Endodermal cell (in vitro differentiated cells): ENCODE measurements around the gene SLC7A11. TPM values are rescaled to one million over a fixed set of nuclear protein-coding genes. Genes with fewer than 3 reads are reported as not detected.

ENCODE experiments used
- DNase-seq: peaks from one replicate; pipeline ENCODE4 v3.0.0-alpha.2; 2017
- H3K27ac ChIP-seq: 2 replicates; pipeline ENCODE4 v1.5.1; 2013; ENCODE audit warnings: mild to moderate bottlenecking, low read depth, low read length, moderate library complexity
- H3K27me3 ChIP-seq: 2 replicates; pipeline ENCODE4 v1.6.1; 2013; ENCODE audit warnings: mild to moderate bottlenecking, low read length, moderate library complexity; ENCODE audit not compliant: insufficient read depth, control insufficient read depth, poor library complexity, severe bottlenecking
- H3K36me3 ChIP-seq: 2 replicates; pipeline ENCODE4 v1.7.0; 2013; ENCODE audit warnings: mild to moderate bottlenecking, low read length, moderate library complexity; ENCODE audit not compliant: control insufficient read depth, insufficient read depth
- H3K4me1 ChIP-seq: one replicate; pipeline ENCODE4 v1.7.0; 2013; ENCODE audit warnings: low read length; ENCODE audit not compliant: control insufficient read depth, insufficient read depth
- H3K4me3 ChIP-seq: 2 replicates; pipeline ENCODE4 v1.5.1; 2013; ENCODE audit warnings: mild to moderate bottlenecking, low read length, moderate library complexity
- H3K9ac ChIP-seq: 2 replicates; pipeline ENCODE4 v1.6.1; 2013; ENCODE audit warnings: mild to moderate bottlenecking, low read length, moderate library complexity; ENCODE audit not compliant: poor library complexity, severe bottlenecking; ENCODE audit errors: extremely low read depth
- H3K9me3 ChIP-seq: 2 replicates; pipeline ENCODE4 v1.6.1; 2013; ENCODE audit warnings: mild to moderate bottlenecking, low read length, moderate library complexity; ENCODE audit not compliant: control insufficient read depth
- H3K27ac Mint-ChIP-seq: 2 replicates; pipeline ENCODE4 v1.8.0; 2020; ENCODE audit warnings: mixed read lengths
- H3K27me3 Mint-ChIP-seq: 2 replicates; pipeline ENCODE4 v1.8.0; 2021; ENCODE audit warnings: mild to moderate bottlenecking, mixed read lengths; ENCODE audit not compliant: insufficient read depth
- H3K36me3 Mint-ChIP-seq: 2 replicates; pipeline ENCODE4 v1.8.0; 2020; ENCODE audit warnings: low read depth, mixed read lengths
- H3K4me1 Mint-ChIP-seq: 2 replicates; pipeline ENCODE4 v1.8.0; 2020; ENCODE audit warnings: mixed read lengths
- H3K4me3 Mint-ChIP-seq: 2 replicates; pipeline ENCODE4 v1.8.0; 2020; ENCODE audit warnings: mild to moderate bottlenecking, moderate library complexity, mixed read lengths
- H3K9me3 Mint-ChIP-seq: 2 replicates; pipeline ENCODE4 v1.8.0; 2020; ENCODE audit warnings: mild to moderate bottlenecking, mixed read lengths
- CTCF ChIP-seq: fragments of 200-600 bp; sonication (generic); conservative IDR thresholded peaks from 2 replicates; pipeline ENCODE4 v1.5.0; 2021; ENCODE audit warnings: antibody characterized with exemption, mild to moderate bottlenecking
- WGBS, 2 experiments: methylation state at CpG; one replicate each; pipeline versions ENCODE4 v1.1.5 to v1.1.7; 2013; ENCODE audit warnings: missing lambda C conversion rate in 2 of 2, mixed read lengths in 1 of 2; ENCODE audit not compliant: insufficient coverage in 1 of 2, insufficient read length in 1 of 2; 5-methylcytosine and 5-hydroxymethylcytosine counted together
- total RNA-seq, 2 donors: library from RNA; stranded (reverse); fragmentation: NEBNext Ultra II Directional in 1 of 2; extraction: Animal tissue kit (Norgen Biotek cat#: 25700) in 1 of 2; gene quantifications; 2 replicates in 1 of 2; 3 replicates in 1 of 2; pipeline ENCODE4 v1.2.1, GENCODE V29; 2021

The SLC7A11 gene
- total RNA-seq, 2 donors from 2014 or later, result 4.6 to 5.4 TPM

DNA sequence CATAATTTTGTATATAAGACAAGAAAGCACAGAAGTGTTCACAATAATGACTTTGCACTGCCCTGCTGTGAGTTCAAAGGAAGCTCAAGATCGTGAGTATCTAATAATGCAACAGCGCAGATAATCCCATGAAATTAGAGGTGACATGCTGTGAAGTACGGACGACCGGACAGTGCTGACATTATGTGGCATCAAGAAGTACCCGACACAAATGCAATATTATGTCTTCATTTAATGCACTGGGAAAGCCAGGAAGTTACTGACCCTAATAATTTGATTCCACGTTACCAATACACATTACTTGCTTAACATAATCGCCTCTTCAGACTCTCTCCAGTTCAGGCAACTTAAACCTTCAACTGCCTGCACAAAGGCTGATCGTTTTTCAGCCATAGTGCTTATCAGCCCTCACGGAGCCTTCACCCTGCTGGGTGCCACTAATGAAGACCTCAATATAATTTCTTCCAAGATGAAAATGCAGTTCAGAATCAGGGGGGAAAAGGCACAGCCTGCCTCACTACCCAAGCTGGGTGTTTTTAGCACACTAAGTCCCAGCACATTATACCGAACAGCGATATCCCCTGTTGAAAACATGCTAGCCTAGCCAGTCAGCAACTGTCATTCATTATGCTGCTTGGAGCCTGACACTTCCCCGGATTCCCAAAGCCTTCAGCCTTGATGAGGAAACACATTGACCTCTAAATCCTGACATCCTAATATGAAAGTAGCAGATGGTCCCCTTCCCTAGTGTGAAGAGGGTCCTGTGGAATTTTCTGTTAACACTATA is 56.1 kb downstream of the SLC7A11 start:
- Histone ChIP-seq H3K27me3 (no peaks in the 10 kb centered on the region), H3K9ac (no peak overlapping the region), H3K36me3 (no peaks in the 10 kb centered on the region), H3K4me1 (peaks cover 12% of the 10 kb centered on the region), H3K27ac (no peak overlapping the region), H3K9me3 (no peaks in the 10 kb centered on the region), H3K4me3 (no peak overlapping the region)
- no peak for TF ChIP-seq CTCF
- Mint-ChIP-seq H3K4me1 (peaks cover 28% of the 10 kb centered on the region), H3K4me3 (no peak overlapping the region), H3K36me3 (no peaks in the 10 kb centered on the region), H3K27me3 (no peaks in the 10 kb centered on the region), H3K9me3 (no peaks in the 10 kb centered on the region), H3K27ac (no peak overlapping the region)
- WGBS, 2 experiments, result 79 to 85% methylated on average over 12 to 13 of the region's 13 CpGs
- DNase-seq, result peak; percentile 47

DNA sequence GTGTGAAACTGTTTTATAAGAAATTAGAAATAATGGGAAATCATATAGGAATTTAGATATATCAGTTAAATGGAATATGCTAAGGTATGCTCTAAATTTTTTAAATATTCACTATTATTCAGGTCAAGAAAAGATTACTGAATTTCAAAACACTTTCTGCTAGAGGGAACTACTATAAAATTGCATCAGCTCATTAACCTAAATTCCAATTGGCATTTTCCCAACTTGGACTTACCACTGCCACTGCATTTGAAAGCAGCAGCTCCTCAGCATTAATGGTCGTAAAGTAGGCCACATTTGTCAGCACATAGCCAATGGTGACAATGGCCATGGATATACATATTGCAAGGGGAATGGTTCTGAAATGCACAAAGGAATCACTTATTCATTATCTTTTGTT is 57.3 kb downstream of the SLC7A11 start:
- H3K4me1 Mint-ChIP-seq, result peaks cover 28% of the 10 kb centered on the region
- Histone ChIP-seq H3K4me1 (peaks cover 12% of the 10 kb centered on the region), H3K9me3 (no peaks in the 10 kb centered on the region), H3K4me3 (no peak overlapping the region), H3K27me3 (no peaks in the 10 kb centered on the region), H3K27ac (no peak overlapping the region), H3K36me3 (no peaks in the 10 kb centered on the region), H3K9ac (no peak overlapping the region)
- H3K27me3 Mint-ChIP-seq, result no peaks in the 10 kb centered on the region
- no peaks in the 10 kb centered on the region for H3K9me3 Mint-ChIP-seq
- H3K4me3 Mint-ChIP-seq, result no peak overlapping the region
- no peak for DNase-seq
- no peak for TF ChIP-seq CTCF
- WGBS, 2 experiments, result 85 to 100% methylated on average over 1 of the region's 1 CpG
- no peaks in the 10 kb centered on the region for H3K36me3 Mint-ChIP-seq
- H3K27ac Mint-ChIP-seq, result no peak overlapping the region

- Histone ChIP-seq H3K4me1 (peaks cover 8% of the 10 kb centered on the region), H3K27me3 (no peaks in the 10 kb centered on the region), H3K4me3 (no peak overlapping the region), H3K36me3 (no peaks in the 10 kb centered on the region), H3K9ac (no peak overlapping the region), H3K9me3 (no peaks in the 10 kb centered on the region), H3K27ac (no peak overlapping the region)
- Mint-ChIP-seq H3K9me3 (no peaks in the 10 kb centered on the region), H3K4me1 (peaks cover 21% of the 10 kb centered on the region), H3K4me3 (no peak overlapping the region), H3K27me3 (no peaks in the 10 kb centered on the region), H3K27ac (no peak overlapping the region), H3K36me3 (peaks cover 7% of the 10 kb centered on the region)
- 73 to 75% methylated on average over 6 of the region's 6 CpGs for WGBS, 2 experiments
- TF ChIP-seq CTCF, result peak; percentile 86
- no peak for DNase-seq
Measured at GRCh38 chr4:138182838-138183426, 59.2 kb downstream of the SLC7A11 start.
